ENCODE data around the gene PALLD. TPM values are rescaled to one million over a fixed set of nuclear protein-coding genes. Genes with fewer than 3 reads are reported as not detected.
A peak's percentile ranks its signal among the peaks of the same experiment; 100 is the strongest.
"Not testable (repeated sequence)": the region's sequence is repeated elsewhere in the genome, so short reads cannot be mapped to it uniquely, and the experiment has no call there.

PALLD gene
- total RNA-seq, 2 experiments from 2014 or later: 0.49 to 0.78 TPM

GRCh38 chr4:168509786-168510185 lies 12.9 kb downstream of the PALLD start:
- ChIA-PET POLR2A (interaction anchor here (0.7 to 1.2 kb wide), 2 partner anchors 29 to 142 kb away, joined by 3 to 8 read pairs; partner anchors contain the start of gene DDX60L), CTCF (no interaction called here)
- TF ChIP-seq CTCF (IDR thresholded peaks at IDR 0.05): no peak
- intact Hi-C loops (cut with DNase I, micrococcal nuclease): loop anchor here (1.0 to 10.0 kb wide), 4 partner anchors 28 to 975 kb away; no protein-coding TSS in a partner anchor
- Histone ChIP-seq H3K27me3 (ENCODE audit: control insufficient read depth in 1 of 2, insufficient read depth in 2 of 2, low read length in 2 of 2) (no peaks in the 10 kb centered on the region), H3K36me3 (ENCODE audit: insufficient read depth, low read length) (no peaks in the 10 kb centered on the region), H3K9me3 (ENCODE audit: control insufficient read depth in 1 of 2, insufficient read depth in 1 of 2, low read length in 2 of 2) (no peaks in the 10 kb centered on the region), H3K27ac (ENCODE audit: low read depth in 1 of 2, low read length in 2 of 2) (no peak overlapping the region), H3K4me3 (ENCODE audit: low read length) (no peak overlapping the region), H3K4me1 (ENCODE audit: insufficient read depth, low read length) (peaks cover 20% of the 10 kb centered on the region)
- H3K4me1 Mint-ChIP-seq (ENCODE audit: low read depth): peaks cover 36% of the 10 kb centered on the region
- H3K36me3 Mint-ChIP-seq (ENCODE audit: low read depth): no peaks in the 10 kb centered on the region
- DNase-seq (peak in 6 of 14 experiments; percentile 6 to 85 (median 50)), ATAC-seq (ENCODE audit: poor library complexity) (peak; percentile 79)
- H3K9me3 Mint-ChIP-seq: no peaks in the 10 kb centered on the region
- H3K27me3 Mint-ChIP-seq: no peaks in the 10 kb centered on the region
- no peak overlapping the region for H3K4me3 Mint-ChIP-seq
- H3K27ac Mint-ChIP-seq: peak overlapping the region; percentile 64

- Histone ChIP-seq H3K4me1 (ENCODE audit: insufficient read depth, low read length) (peaks cover 20% of the 10 kb centered on the region), H3K9me3 (ENCODE audit: control insufficient read depth in 1 of 2, insufficient read depth in 1 of 2, low read length in 2 of 2) (no peaks in the 10 kb centered on the region), H3K27ac (ENCODE audit: low read depth in 1 of 2, low read length in 2 of 2) (peak overlapping the region in 1 of 2 donors; percentile 32), H3K4me3 (ENCODE audit: low read length) (no peak overlapping the region), H3K27me3 (ENCODE audit: control insufficient read depth in 1 of 2, insufficient read depth in 2 of 2, low read length in 2 of 2) (no peaks in the 10 kb centered on the region), H3K36me3 (ENCODE audit: insufficient read depth, low read length) (no peaks in the 10 kb centered on the region)
- Mint-ChIP-seq H3K36me3 (ENCODE audit: low read depth) (no peaks in the 10 kb centered on the region), H3K27me3 (no peaks in the 10 kb centered on the region), H3K4me3 (peak overlapping the region; percentile 27), H3K9me3 (no peaks in the 10 kb centered on the region), H3K4me1 (ENCODE audit: low read depth) (peaks cover 36% of the 10 kb centered on the region), H3K27ac (peak overlapping the region; percentile 70)
- ChIA-PET POLR2A (interaction anchor here (2.3 kb wide), 1 partner anchor 31 kb away, joined by 16 read pairs; the partner anchor contains the start of gene DDX60L), CTCF (interaction anchor here (1.9 kb wide), 1 partner anchor 32 kb away, joined by 5 read pairs; the partner anchor contains the start of gene DDX60L)
- TF ChIP-seq CTCF (IDR thresholded peaks at IDR 0.05): no peak
- intact Hi-C loops (cut with DNase I, micrococcal nuclease): loop anchor here (5.0 to 10.0 kb wide), 3 partner anchors 323 to 973 kb away; no protein-coding TSS in a partner anchor
- DNase-seq: peak; percentile 35 to 88 (median 58)
- peak; percentile 59 for ATAC-seq (ENCODE audit: poor library complexity)
Observed at GRCh38 chr4:168511780-168512489, 15.1 kb downstream of the PALLD start.

GRCh38 chr4:168513826-168514225 lies 17.0 kb downstream of the PALLD start:
- peaks cover 36% of the 10 kb centered on the region for H3K4me1 Mint-ChIP-seq (ENCODE audit: low read depth)
- not testable (repeated sequence) for H3K27ac Mint-ChIP-seq; H3K27me3 Mint-ChIP-seq; H3K4me3 Mint-ChIP-seq; H3K27me3 ChIP-seq (ENCODE audit: control insufficient read depth in 1 of 2, insufficient read depth in 2 of 2, low read length in 2 of 2); H3K27ac ChIP-seq (ENCODE audit: low read depth in 1 of 2, low read length in 2 of 2); H3K9me3 Mint-ChIP-seq; H3K36me3 Mint-ChIP-seq (ENCODE audit: low read depth); H3K36me3 ChIP-seq (ENCODE audit: insufficient read depth, low read length); H3K9me3 ChIP-seq (ENCODE audit: control insufficient read depth in 1 of 2, insufficient read depth in 1 of 2, low read length in 2 of 2); H3K4me3 ChIP-seq (ENCODE audit: low read length); ATAC-seq (ENCODE audit: poor library complexity); DNase-seq
- peaks cover 20% of the 10 kb centered on the region for H3K4me1 ChIP-seq (ENCODE audit: insufficient read depth, low read length)
- ChIA-PET CTCF (interaction anchor here (0.6 to 1.4 kb wide), 2 partner anchors 12 to 39 kb away, joined by 3 read pairs; no protein-coding TSS in a partner anchor), POLR2A (interaction anchor here (2.1 kb wide), 1 partner anchor 34 kb away, joined by 9 read pairs; the partner anchor contains the start of gene DDX60L)
- intact Hi-C loops (cut with DNase I, micrococcal nuclease): loop anchor here (2.0 to 10.0 kb wide), 4 partner anchors 321 to 971 kb away; no protein-coding TSS in a partner anchor
